Transverse colon (tissue), 4 donors: Measurements from ENCODE around the gene RSL1D1. TPM values are rescaled to one million over a fixed set of nuclear protein-coding genes. Genes with fewer than 3 reads are reported as not detected.

Source experiments
- DNase-seq: peaks from one replicate; pipeline ENCODE4 v3.0.0-alpha.2; 2019
- H3K27ac ChIP-seq, 4 donors: fragments of 200-600 bp; sonication (generic); 2 replicates each; pipeline ENCODE4 v1.5.1; 2016 to 2018; ENCODE audit warnings: inconsistent platforms in 4 of 4
- H3K27me3 ChIP-seq: fragments of 200-600 bp; sonication (generic); 2 replicates; pipeline ENCODE4 v1.5.1; 2017; ENCODE audit warnings: inconsistent platforms
- H3K36me3 ChIP-seq, 4 donors: fragments of 200-600 bp; sonication (generic); 2 replicates each; pipeline ENCODE4 v1.5.1; 2017 to 2019; ENCODE audit warnings: inconsistent platforms in 4 of 4
- H3K4me1 ChIP-seq, 4 donors: fragments of 200-600 bp; sonication (generic); 2 replicates each; pipeline ENCODE4 v1.5.1; 2017 to 2020; ENCODE audit warnings: inconsistent platforms in 4 of 4
- H3K4me3 ChIP-seq, 4 donors: fragments of 200-600 bp; sonication (generic); 1 replicate in 1 of 4; 2 replicates in 3 of 4; pipeline versions ENCODE4 v1.5.1 to v1.6.1; 2017 to 2019; ENCODE audit warnings: inconsistent platforms in 4 of 4
- H3K9me3 ChIP-seq, 2 donors: fragments of 200-600 bp; sonication (generic); 2 replicates each; pipeline ENCODE4 v1.5.1; 2017 to 2019; ENCODE audit warnings: inconsistent platforms in 2 of 2
- EP300 ChIP-seq: sonication (generic); formaldehyde crosslinking; IDR thresholded peaks from one replicate; pipeline ENCODE4 v1.6.1; 2017; ENCODE audit warnings: antibody characterized with exemption, low read depth
- POLR2A ChIP-seq: fragments of 450-650 bp; IDR thresholded peaks from one replicate; pipeline ENCODE4 v1.6.1; 2016; ENCODE audit warnings: antibody characterized with exemption, mild to moderate bottlenecking, moderate library complexity
- POLR2AphosphoS5 ChIP-seq, 3 donors: sonication (generic); formaldehyde crosslinking; IDR thresholded peaks; one replicate each; pipeline ENCODE4 v1.6.1; 2016; ENCODE audit warnings: antibody characterized with exemption in 3 of 3
- WGBS, 2 donors: methylation state at CpG; one replicate each; pipeline ENCODE4 v1.1.5; 2018; ENCODE audit warnings: low coverage in 1 of 2; 5-methylcytosine and 5-hydroxymethylcytosine counted together
- in situ Hi-C, 4 donors: fragments of 200-750 bp; cut with MboI; loops; one replicate each; pipeline versions ENCODE4 v1.15.0 to v1.15.1; 2017; ENCODE audit warnings: low sequenced_read_pairs in 3 of 4, low pct_ligation_motif_present in 1 of 4, low pct_unique_long_range_greater_than_20kb in 1 of 4
- intact Hi-C: fragments of 100-400 bp; cut with DNase I; formaldehyde crosslinking; loops from one replicate; pipeline ENCODE4 v1.15.1; 2023; ENCODE audit warnings: low total_unique reads
- total RNA-seq, 4 donors: library from RNA; depleted of rRNA; stranded (reverse); fragments of >200 nt; gene quantifications; one replicate each; pipeline ENCODE4 v1.1.0, GENCODE V29; 2016
- TF ChIP-seq, protein P1 (sequence below), 5 experiments: fragments of 200-600 bp in 3 of 5; fragments of 450-650 bp in 2 of 5; sonication (generic) in 3 of 5; IDR thresholded peaks; 1 replicate in 2 of 5; 2 replicates in 3 of 5; pipeline ENCODE4 v1.5.1; 2016 to 2017; ENCODE audit warnings: antibody characterized with exemption in 5 of 5, inconsistent platforms in 3 of 5, mild to moderate bottlenecking in 2 of 5, moderate library complexity in 1 of 5

RSL1D1 gene
- total RNA-seq, 4 donors from 2014 or later: 41.5 to 120 (median 65.9) TPM

DNA sequence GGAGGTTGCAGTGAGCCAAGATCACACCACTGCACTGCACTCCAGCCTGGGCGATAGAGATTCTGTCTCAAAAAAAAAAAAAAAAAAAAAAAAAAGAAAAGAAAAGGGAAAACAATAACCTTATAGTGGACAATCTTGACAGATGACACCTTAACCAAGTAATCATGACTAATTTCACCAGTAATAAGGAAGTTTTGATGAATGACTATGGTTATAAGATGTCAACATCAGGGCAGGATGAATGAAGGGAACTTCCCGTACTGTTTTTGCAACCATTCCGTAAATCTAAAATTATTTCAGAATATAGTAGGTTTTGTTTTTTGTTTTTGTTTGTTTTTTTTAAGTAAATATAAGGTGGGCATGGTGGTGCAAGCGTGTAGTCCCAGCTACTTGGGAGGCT, 41.4 kb upstream of the RSL1D1 start:
- H3K36me3 ChIP-seq: peaks cover 0 to 47% (median 11%) of the 10 kb centered on the region in 4 donors
- no peak overlapping the region for H3K4me3 ChIP-seq
- WGBS, 2 donors: 64 to 69% methylated on average over 3 to 4 of the region's 4 CpGs
- H3K27ac ChIP-seq: no peak overlapping the region
- peaks cover 0 to 4% (median 0%) of the 10 kb centered on the region in 4 donors for H3K4me1 ChIP-seq
- in situ Hi-C loops (no loop called here), intact Hi-C loops (no loop called here)
- no peak for DNase-seq
- no peaks in the 10 kb centered on the region for H3K9me3 ChIP-seq
- H3K27me3 ChIP-seq: no peaks in the 10 kb centered on the region
- no peak for TF ChIP-seq EP300
- TF ChIP-seq POLR2AphosphoS5 (IDR thresholded peaks at IDR 0.05): no peak
- no peak for TF ChIP-seq POLR2A

DNA sequence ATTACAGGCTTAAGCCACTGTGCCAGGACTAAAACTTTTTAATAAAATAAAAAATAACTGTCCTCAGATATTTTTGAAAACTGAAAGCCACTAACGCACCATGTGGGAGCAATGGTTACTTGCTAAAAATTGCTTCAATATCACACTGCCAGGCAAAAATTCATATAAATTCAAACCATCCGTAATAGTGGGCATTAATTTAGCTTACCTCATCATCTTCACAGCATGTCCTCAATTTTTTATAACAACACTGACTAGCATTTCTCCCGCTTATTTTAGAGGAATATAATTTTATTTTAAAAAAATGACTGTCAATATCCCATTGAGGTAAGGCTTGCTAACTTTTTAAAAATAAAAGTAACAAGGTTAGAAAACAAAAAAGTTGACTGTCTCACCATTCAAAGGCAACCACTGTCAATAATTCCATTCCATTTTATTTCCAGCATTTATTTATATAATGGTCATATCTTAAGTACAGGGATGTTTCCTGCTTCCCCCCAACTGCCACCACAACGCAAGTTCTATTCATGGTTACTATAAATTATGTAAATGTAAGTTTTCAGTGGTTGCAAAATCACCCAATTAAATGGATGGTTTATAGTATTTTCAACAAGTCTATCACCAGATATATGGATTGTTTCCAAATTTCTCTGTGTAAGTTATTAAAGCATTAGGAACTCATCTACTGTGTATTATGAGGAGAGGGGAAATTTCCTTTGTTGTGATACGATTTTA, 39.1 kb upstream of the RSL1D1 start:
- TF ChIP-seq, protein P1, sequence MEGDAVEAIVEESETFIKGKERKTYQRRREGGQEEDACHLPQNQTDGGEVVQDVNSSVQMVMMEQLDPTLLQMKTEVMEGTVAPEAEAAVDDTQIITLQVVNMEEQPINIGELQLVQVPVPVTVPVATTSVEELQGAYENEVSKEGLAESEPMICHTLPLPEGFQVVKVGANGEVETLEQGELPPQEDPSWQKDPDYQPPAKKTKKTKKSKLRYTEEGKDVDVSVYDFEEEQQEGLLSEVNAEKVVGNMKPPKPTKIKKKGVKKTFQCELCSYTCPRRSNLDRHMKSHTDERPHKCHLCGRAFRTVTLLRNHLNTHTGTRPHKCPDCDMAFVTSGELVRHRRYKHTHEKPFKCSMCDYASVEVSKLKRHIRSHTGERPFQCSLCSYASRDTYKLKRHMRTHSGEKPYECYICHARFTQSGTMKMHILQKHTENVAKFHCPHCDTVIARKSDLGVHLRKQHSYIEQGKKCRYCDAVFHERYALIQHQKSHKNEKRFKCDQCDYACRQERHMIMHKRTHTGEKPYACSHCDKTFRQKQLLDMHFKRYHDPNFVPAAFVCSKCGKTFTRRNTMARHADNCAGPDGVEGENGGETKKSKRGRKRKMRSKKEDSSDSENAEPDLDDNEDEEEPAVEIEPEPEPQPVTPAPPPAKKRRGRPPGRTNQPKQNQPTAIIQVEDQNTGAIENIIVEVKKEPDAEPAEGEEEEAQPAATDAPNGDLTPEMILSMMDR (IDR thresholded peaks at IDR 0.05): no peak
- TF ChIP-seq EP300 (no peak), POLR2AphosphoS5 (IDR thresholded peaks at IDR 0.05) (no peak), POLR2A (no peak)
- H3K9me3 ChIP-seq: no peaks in the 10 kb centered on the region
- intact Hi-C loops (no loop called here), in situ Hi-C loops (no loop called here)
- no peaks in the 10 kb centered on the region for H3K4me1 ChIP-seq
- WGBS, 2 donors: 83 to 86% methylated on average over 5 of the region's 5 CpGs
- no peak overlapping the region for H3K4me3 ChIP-seq
- no peaks in the 10 kb centered on the region for H3K27me3 ChIP-seq
- DNase-seq: no peak
- H3K27ac ChIP-seq: no peak overlapping the region
- peaks cover 0 to 62% (median 22%) of the 10 kb centered on the region in 4 donors for H3K36me3 ChIP-seq

DNA sequence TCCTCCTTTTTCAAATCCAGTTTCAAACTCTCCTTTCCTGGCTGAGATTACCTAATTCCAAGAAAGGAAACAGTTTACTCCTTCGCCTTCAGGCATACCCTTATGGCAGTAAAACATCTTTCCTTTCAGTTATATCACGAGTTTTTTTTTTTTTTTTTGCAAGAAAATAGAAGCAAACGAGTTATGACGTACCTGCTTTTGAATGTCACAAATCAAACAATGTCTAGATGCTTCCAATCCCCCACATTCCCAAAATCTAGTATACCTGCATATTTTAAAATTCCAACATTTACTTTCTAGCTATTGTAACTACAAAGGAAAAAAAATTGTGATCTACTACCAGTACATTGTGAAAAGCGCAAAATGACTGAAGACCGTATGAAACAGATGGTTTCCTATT, 35.5 kb upstream of the RSL1D1 start:
- no peaks in the 10 kb centered on the region for H3K4me1 ChIP-seq
- TF ChIP-seq POLR2AphosphoS5 (IDR thresholded peaks at IDR 0.05) (no peak), POLR2A (no peak), EP300 (no peak)
- TF ChIP-seq, protein P1 (IDR thresholded peaks at IDR 0.05): no peak
- H3K4me3 ChIP-seq: no peak overlapping the region
- 90 to 94% methylated on average over 6 of the region's 6 CpGs for WGBS, 2 donors
- in situ Hi-C loops: loop anchor here in 1 of 4 donors (10.0 kb wide), 1 partner anchor 178 kb away; no protein-coding TSS in a partner anchor
- no peaks in the 10 kb centered on the region for H3K27me3 ChIP-seq
- H3K36me3 ChIP-seq: peaks cover 0 to 69% (median 32%) of the 10 kb centered on the region in 4 donors
- H3K9me3 ChIP-seq: no peaks in the 10 kb centered on the region
- no peak for DNase-seq
- H3K27ac ChIP-seq: no peak overlapping the region
- intact Hi-C loops: no loop called here

DNA sequence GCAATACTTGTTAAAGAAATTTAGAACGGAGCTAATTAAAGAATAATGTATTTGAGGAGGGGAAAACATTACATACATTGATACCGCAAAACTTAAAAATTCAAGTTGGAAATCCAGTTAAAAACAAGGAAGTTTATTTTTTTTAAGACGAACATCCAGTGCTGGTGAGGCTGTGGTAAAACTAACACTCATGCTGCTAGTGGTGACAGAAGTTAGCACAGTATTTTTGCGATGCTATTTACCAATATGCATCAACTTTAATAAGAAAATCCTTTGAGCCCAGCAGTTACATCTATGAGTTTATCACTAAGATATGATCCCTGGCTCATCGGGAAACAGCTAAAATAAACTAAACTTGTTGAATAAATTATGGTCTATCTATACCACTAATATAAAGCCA, 32.7 kb upstream of the RSL1D1 start:
- Histone ChIP-seq H3K4me1 (no peaks in the 10 kb centered on the region), H3K9me3 (no peaks in the 10 kb centered on the region), H3K27ac (no peak overlapping the region), H3K4me3 (no peak overlapping the region), H3K36me3 (peaks cover 0 to 81% (median 28%) of the 10 kb centered on the region in 4 donors), H3K27me3 (no peaks in the 10 kb centered on the region)
- WGBS, 2 donors: 97 to 99% methylated on average over 5 of the region's 5 CpGs
- in situ Hi-C loops: loop anchor here in 1 of 4 donors (10.0 kb wide), 1 partner anchor 181 kb away; no protein-coding TSS in a partner anchor
- intact Hi-C loops: no loop called here
- TF ChIP-seq, protein P1 (IDR thresholded peaks at IDR 0.05): no peak
- TF ChIP-seq POLR2AphosphoS5 (IDR thresholded peaks at IDR 0.05) (no peak), POLR2A (no peak), EP300 (no peak)
- no peak for DNase-seq
